H1 (cell line): Measurements from ENCODE around the gene TCEA3. TPM values are rescaled to one million over a fixed set of nuclear protein-coding genes. Genes with fewer than 3 reads are reported as not detected.

ENCODE experiments used
- CTCF ChIA-PET: fragments of 300-600 bp; sonication (Branson Sonifier 250); formaldehyde crosslinking; loops from one replicate; lab custom pipeline; 2021; ENCODE audit not compliant: partially characterized antibody; lab: Charles Lee
- POLR2A ChIA-PET: fragments of 300-600 bp; sonication (Branson Sonifier 250); formaldehyde crosslinking; loops from one replicate; lab custom pipeline; 2021; ENCODE audit warnings: inconsistent platforms; ENCODE audit not compliant: partially characterized antibody; lab: Charles Lee
- DNase-seq, 2 experiments: peaks; one replicate each; pipeline versions ENCODE4 v3.0.0 to v3.0.0-alpha.2; 2010 to 2022; ENCODE audit warnings: low spot score in 2 of 2, low read depth in 1 of 2, mixed read lengths in 1 of 2
- FAIRE-seq: peaks from 2 replicates; lab custom pipeline; 2011; peaks lifted over from hg19 to GRCh38; lab: Jason Lieb, UNC
- H2AFZ ChIP-seq: 2 replicates; pipeline ENCODE4 v1.8.1; 2012; ENCODE audit warnings: low read length, inconsistent platforms
- H2AK5ac ChIP-seq: 2 replicates; pipeline ENCODE4 v1.6.1; 2013; ENCODE audit warnings: low read depth, low read length
- H2BK120ac ChIP-seq: replicated peaks from 2 replicates; pipeline ENCODE3; 2013; ENCODE audit warnings: low read depth, low read length, inconsistent platforms
- H2BK12ac ChIP-seq: 2 replicates; pipeline ENCODE4 v1.6.1; 2013; ENCODE audit warnings: low read depth, low read length
- H2BK15ac ChIP-seq: 2 replicates; pipeline ENCODE4 v1.6.1; 2013; ENCODE audit warnings: low read length
- H2BK20ac ChIP-seq: 2 replicates; pipeline ENCODE4 v1.6.1; 2013; ENCODE audit warnings: low read length
- H2BK5ac ChIP-seq: 2 replicates; pipeline ENCODE4 v1.6.1; 2013; ENCODE audit warnings: low read depth, low read length
- H3K14ac ChIP-seq: 2 replicates; pipeline ENCODE4 v1.6.1; 2013; ENCODE audit warnings: inconsistent platforms; ENCODE audit not compliant: insufficient read length
- H3K18ac ChIP-seq: 2 replicates; pipeline ENCODE4 v1.6.1; 2013; ENCODE audit warnings: low read length; ENCODE audit errors: extremely low read depth
- H3K23ac ChIP-seq: 2 replicates; pipeline ENCODE4 v1.6.1; 2013; ENCODE audit warnings: inconsistent platforms; ENCODE audit not compliant: insufficient read length
- H3K23me2 ChIP-seq: 2 replicates; pipeline ENCODE4 v1.6.1; 2013; ENCODE audit warnings: low read depth, low read length
- H3K27ac ChIP-seq: 2 replicates; pipeline ENCODE4 v1.6.1; 2011; ENCODE audit warnings: low read depth, low read length, inconsistent platforms
- H3K27me3 ChIP-seq, 4 experiments: replicated peaks in 1 of 4; 1 replicate in 1 of 4; 2 replicates in 3 of 4; pipeline versions ENCODE4 v1.6.1 to v1.8.1; 2011 to 2013; ENCODE audit warnings: low read length in 3 of 4, mild to moderate bottlenecking in 3 of 4, inconsistent platforms in 2 of 4, mixed read lengths in 2 of 4, moderate library complexity in 1 of 4; ENCODE audit not compliant: control insufficient read depth in 3 of 4, insufficient read depth in 3 of 4; ENCODE audit errors: extremely low read depth in 1 of 4
- H3K36me3 ChIP-seq, 4 experiments: 2 replicates each; pipeline versions ENCODE4 v1.6.1 to v1.8.1; 2011 to 2013; ENCODE audit warnings: mild to moderate bottlenecking in 4 of 4, low read length in 3 of 4, moderate library complexity in 2 of 4, control low read depth in 1 of 4, inconsistent platforms in 1 of 4; ENCODE audit not compliant: insufficient read depth in 4 of 4, control insufficient read depth in 2 of 4
- H3K4ac ChIP-seq: replicated peaks from 2 replicates; pipeline ENCODE3; 2013; ENCODE audit warnings: low read length, low read depth, mixed read lengths, inconsistent platforms; ENCODE audit not compliant: insufficient read length
- H3K4me1 ChIP-seq, 4 experiments: replicated peaks in 1 of 4; 1 replicate in 1 of 4; 2 replicates in 3 of 4; pipeline versions ENCODE4 v1.6.1 to v1.8.1; 2011 to 2013; ENCODE audit warnings: low read length in 3 of 4, inconsistent platforms in 2 of 4, mixed read lengths in 1 of 4; ENCODE audit not compliant: insufficient read depth in 4 of 4, control insufficient read depth in 3 of 4
- H3K4me2 ChIP-seq, 2 experiments: 2 replicates each; pipeline versions ENCODE4 v1.6.1 to v1.8.1; 2011 to 2013; ENCODE audit warnings: low read depth in 2 of 2, low read length in 2 of 2, control low read depth in 1 of 2, inconsistent platforms in 1 of 2, mild to moderate bottlenecking in 1 of 2; ENCODE audit not compliant: insufficient read depth in 1 of 2
- H3K4me3 ChIP-seq, 4 experiments: fragments of 200-600, 300-600 bp in 1 of 4; sonication (generic), shearing (Covaris generic), sonication (Bioruptor Twin) in 1 of 4; 2 replicates each; pipeline versions ENCODE4 v1.5.1 to v1.8.1; 2011 to 2016; ENCODE audit warnings: low read length in 4 of 4, low read depth in 3 of 4, control low read depth in 2 of 4, inconsistent platforms in 2 of 4, mild to moderate bottlenecking in 2 of 4, mixed read lengths in 1 of 4, moderate library complexity in 1 of 4; ENCODE audit not compliant: insufficient read depth in 2 of 4; ENCODE audit errors: extremely low read depth in 1 of 4
- H3K56ac ChIP-seq: replicated peaks from 2 replicates; pipeline ENCODE3; 2013; ENCODE audit warnings: low read depth, mild to moderate bottlenecking, mixed read lengths, low read length, inconsistent platforms; ENCODE audit not compliant: insufficient read length
- H3K79me1 ChIP-seq: 2 replicates; pipeline ENCODE4 v1.6.1; 2013; ENCODE audit warnings: low read depth, low read length, control low read depth
- H3K79me2 ChIP-seq, 2 experiments: 2 replicates each; pipeline versions ENCODE4 v1.6.1 to v1.8.1; 2012 to 2013; ENCODE audit warnings: low read length in 2 of 2, mild to moderate bottlenecking in 2 of 2, inconsistent platforms in 1 of 2; ENCODE audit not compliant: insufficient read depth in 2 of 2, control insufficient read depth in 1 of 2
- H3K9ac ChIP-seq, 4 experiments: replicated peaks in 1 of 4; 1 replicate in 1 of 4; 2 replicates in 3 of 4; pipeline versions ENCODE4 v1.6.1 to v1.8.1; 2011 to 2013; ENCODE audit warnings: low read depth in 3 of 4, low read length in 3 of 4, control low read depth in 2 of 4, mild to moderate bottlenecking in 2 of 4, moderate library complexity in 2 of 4, inconsistent platforms in 1 of 4; ENCODE audit errors: extremely low read depth in 1 of 4
- H3K9me3 ChIP-seq, 2 experiments: 2 replicates each; pipeline versions ENCODE4 v1.6.1 to v1.8.1; 2012 to 2013; ENCODE audit warnings: mild to moderate bottlenecking in 2 of 2, moderate library complexity in 2 of 2, control low read depth in 1 of 2, inconsistent platforms in 1 of 2, low read depth in 1 of 2, low read length in 1 of 2, mixed read lengths in 1 of 2; ENCODE audit not compliant: insufficient read depth in 2 of 2
- H4K20me1 ChIP-seq, 2 experiments: replicated peaks in 1 of 2; 2 replicates each; pipeline versions ENCODE3 to v1.8.1; 2011 to 2013; ENCODE audit warnings: inconsistent platforms in 2 of 2, low read length in 2 of 2, mild to moderate bottlenecking in 1 of 2; ENCODE audit not compliant: insufficient read depth in 2 of 2, control insufficient read depth in 1 of 2
- H4K5ac ChIP-seq: 2 replicates; pipeline ENCODE4 v1.6.1; 2013; ENCODE audit warnings: low read length, low read depth, mixed read lengths, inconsistent platforms; ENCODE audit not compliant: insufficient read length
- H4K8ac ChIP-seq: 2 replicates; pipeline ENCODE4 v1.8.0; 2013; ENCODE audit warnings: mild to moderate bottlenecking, moderate library complexity, low read length, inconsistent platforms; ENCODE audit not compliant: insufficient read depth; ENCODE audit errors: extremely low read depth
- H4K91ac ChIP-seq: replicated peaks from 2 replicates; pipeline ENCODE3; 2013; ENCODE audit warnings: low read length, mixed read lengths, inconsistent platforms; ENCODE audit not compliant: insufficient read length
- CEBPB ChIP-seq: IDR thresholded peaks from 2 replicates; pipeline ENCODE4 v1.6.1; 2012; ENCODE audit warnings: low read depth, low read length
- EGR1 ChIP-seq: IDR thresholded peaks from 2 replicates; pipeline ENCODE4 v1.6.1; 2011; ENCODE audit warnings: low read depth, low read length, borderline replicate concordance
- KDM1A ChIP-seq: fragments of 200-600, 300-600 bp; sonication (generic); IDR thresholded peaks from 2 replicates; pipeline ENCODE4 v1.7.1; 2016; ENCODE audit warnings: mild to moderate bottlenecking, low read length, borderline replicate concordance
- RXRA ChIP-seq: IDR thresholded peaks from 2 replicates; pipeline ENCODE4 v1.6.1; 2011; ENCODE audit warnings: low read depth, mild to moderate bottlenecking, low read length, moderate library complexity; ENCODE audit not compliant: insufficient read depth
- WGBS, 2 experiments: shearing (Covaris generic) in 1 of 2; methylation state at CpG; one replicate each; pipeline versions ENCODE4 v1.1.6 to v1.1.7; 2013 to 2015; ENCODE audit warnings: low lambda C conversion rate in 2 of 2, mixed read lengths in 2 of 2, inconsistent platforms in 1 of 2, low coverage in 1 of 2, missing lambda C conversion rate in 1 of 2; ENCODE audit not compliant: insufficient replicate concordance in 2 of 2, insufficient coverage in 1 of 2, insufficient read length in 1 of 2; ENCODE audit errors: extremely low coverage in 1 of 2, missing lambda C conversion rate in 1 of 2; 5-methylcytosine and 5-hydroxymethylcytosine counted together
- polyA plus RNA-seq, 7 experiments: library from polyadenylated mRNA; depleted of rRNA in 3 of 7; stranded (reverse) in 5 of 7; unstranded in 2 of 7; fragments of >200 nt in 5 of 7; fragments of 200-250 nt in 2 of 7; gene quantifications; 1 replicate in 5 of 7; 2 replicates in 1 of 7; 4 replicates in 1 of 7; pipeline versions ENCODE4 v1.2.1 to v1.2.3, GENCODE V29; 2011 to 2013; ENCODE audit warnings: missing spikeins in 2 of 7, mixed read lengths in 2 of 7
- total RNA-seq: library from RNA; stranded (reverse); fragmentation: NEBNext Ultra II Directional; extraction: Animal tissue kit (Norgen Biotek cat#: 25700); gene quantifications from 2 replicates; pipeline ENCODE4 v1.2.1, GENCODE V29; 2021

The TCEA3 gene
- total and polyA plus RNA-seq, 2 of the 8 experiments (the other 6 are each of a cell fraction or from before 2014, with no cell fraction given) = 0.08 TPM; not detected in 1

GRCh38 chr1:23393706-23394105, 30.8 kb downstream of the TCEA3 start:
- peaks cover 0 to 10% (median 4%) of the 10 kb centered on the region in 4 experiments; a peak in 6 of 7 replicates for H3K4me1 ChIP-seq
- peaks cover 29 to 81% (median 62%) of the 10 kb centered on the region in 4 experiments for H3K27me3 ChIP-seq
- H3K27ac ChIP-seq = no peak overlapping the region
- no peak overlapping the region for H2BK20ac ChIP-seq
- no peak overlapping the region for H2AFZ ChIP-seq
- no peak overlapping the region for H3K18ac ChIP-seq
- no peak overlapping the region for H4K5ac ChIP-seq
- TF ChIP-seq CEBPB = no peak
- no peak for TF ChIP-seq RXRA
- no peak for TF ChIP-seq EGR1
- TF ChIP-seq KDM1A = no peak
- TF ChIP-seq, all 59 proteins: peak for 0
- H3K9me3 ChIP-seq = peaks cover 4 to 8% of the 10 kb centered on the region in 2 experiments; a peak in 2 of 4 replicates
- CTCF ChIA-PET = interaction anchor here (0.8 to 3.2 kb wide), 9 partner anchors 8 to 126 kb away, joined by 3 to 26 read pairs (median 3); partner anchors contain the start of gene ZNF436
- peaks cover 10% of the 10 kb centered on the region for H3K23me2 ChIP-seq
- H4K20me1 ChIP-seq = peaks cover 4 to 10% of the 10 kb centered on the region in 2 experiments
- no peak overlapping the region for H2BK12ac ChIP-seq
- FAIRE-seq (no peak), DNase-seq (no peak)
- no peak overlapping the region for H3K14ac ChIP-seq
- 99% methylated on average over 15 of the region's 15 CpGs; no CpG with 5 or more reads in 1 of the 2 experiments for WGBS, 2 experiments
- H3K9ac ChIP-seq = no peak overlapping the region
- no peak overlapping the region for H2BK15ac ChIP-seq
- no peak overlapping the region for H3K4me3 ChIP-seq
- POLR2A ChIA-PET = interaction anchor here (0.9 to 1.8 kb wide), 3 partner anchors 31 to 54 kb away, joined by 3 to 5 read pairs (median 4); partner anchors contain the start of gene HNRNPR
- H3K36me3 ChIP-seq = no peaks in the 10 kb centered on the region
- no peak overlapping the region for H4K91ac ChIP-seq
- H3K4me2 ChIP-seq = no peak overlapping the region
- H2AK5ac ChIP-seq = no peak overlapping the region
- H3K79me1 ChIP-seq = 0 out of 2 replicates have a peak, but pooled peaks cover 3% of the 10 kb centered on the region
- no peak overlapping the region for H4K8ac ChIP-seq
- H2BK5ac ChIP-seq = no peak overlapping the region
- no peaks in the 10 kb centered on the region for H3K79me2 ChIP-seq
- H3K23ac ChIP-seq = no peak overlapping the region
- H2BK120ac ChIP-seq = no peak overlapping the region
- H3K4ac ChIP-seq = no peak overlapping the region
- no peak overlapping the region for H3K56ac ChIP-seq
